ENCODE results near the gene CDK2AP2.

- TF ChIP-seq EZH2 (IDR thresholded peaks at IDR 0.05; ENCODE audit: insufficient read depth, poor library complexity, severe bottlenecking) (no peak), EZH2phosphoT487 (IDR thresholded peaks at IDR 0.05; ENCODE audit: insufficient read depth, low read depth) (no peak)
These were observed 15.8 kb downstream of the CDK2AP2 start for GRCh38 chr11:67492069-67492727.

Data from GM23248 (cell line).